Esophagus squamous epithelium (tissue), 4 donors: ENCODE data around the gene ARHGAP45.

ENCODE experiments used
- POLR2A ChIP-seq, 4 donors: fragments of 450-650 bp; IDR thresholded peaks; one replicate each; pipeline ENCODE4 v1.6.1; 2017; ENCODE audit warnings: antibody characterized with exemption in 4 of 4, mild to moderate bottlenecking in 4 of 4, moderate library complexity in 3 of 4
- TF ChIP-seq, protein P1 (sequence below), 6 experiments: fragments of 450-650 bp in 4 of 6; fragments of 200-600 bp in 2 of 6; sonication (generic) in 2 of 6; IDR thresholded peaks; one replicate each; pipeline ENCODE4 v1.5.1; 2016 to 2019; ENCODE audit warnings: antibody characterized with exemption in 6 of 6, mild to moderate bottlenecking in 4 of 6, moderate library complexity in 4 of 6

DNA sequence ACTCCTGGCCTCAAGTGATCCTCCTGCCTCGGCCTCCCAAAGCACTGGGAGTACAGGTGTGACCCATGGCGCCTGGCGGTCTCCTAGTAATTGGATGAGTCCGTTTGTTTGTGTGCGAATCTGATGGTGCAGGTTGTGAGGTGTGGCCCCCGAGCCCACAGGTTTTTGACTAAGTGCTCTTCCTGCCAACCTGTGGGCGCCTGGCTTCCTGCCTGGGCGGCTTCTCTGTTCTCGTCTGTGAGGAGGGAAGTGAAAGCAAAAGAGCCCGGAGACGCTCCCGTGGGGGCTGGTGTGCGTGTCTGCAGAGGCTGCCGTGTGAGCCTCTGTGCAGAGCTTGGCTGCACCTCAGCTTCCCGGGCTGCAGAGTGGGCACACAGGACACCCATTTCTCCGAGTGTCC is 10.0 kb downstream of the ARHGAP45 start:
- TF ChIP-seq, protein P1, sequence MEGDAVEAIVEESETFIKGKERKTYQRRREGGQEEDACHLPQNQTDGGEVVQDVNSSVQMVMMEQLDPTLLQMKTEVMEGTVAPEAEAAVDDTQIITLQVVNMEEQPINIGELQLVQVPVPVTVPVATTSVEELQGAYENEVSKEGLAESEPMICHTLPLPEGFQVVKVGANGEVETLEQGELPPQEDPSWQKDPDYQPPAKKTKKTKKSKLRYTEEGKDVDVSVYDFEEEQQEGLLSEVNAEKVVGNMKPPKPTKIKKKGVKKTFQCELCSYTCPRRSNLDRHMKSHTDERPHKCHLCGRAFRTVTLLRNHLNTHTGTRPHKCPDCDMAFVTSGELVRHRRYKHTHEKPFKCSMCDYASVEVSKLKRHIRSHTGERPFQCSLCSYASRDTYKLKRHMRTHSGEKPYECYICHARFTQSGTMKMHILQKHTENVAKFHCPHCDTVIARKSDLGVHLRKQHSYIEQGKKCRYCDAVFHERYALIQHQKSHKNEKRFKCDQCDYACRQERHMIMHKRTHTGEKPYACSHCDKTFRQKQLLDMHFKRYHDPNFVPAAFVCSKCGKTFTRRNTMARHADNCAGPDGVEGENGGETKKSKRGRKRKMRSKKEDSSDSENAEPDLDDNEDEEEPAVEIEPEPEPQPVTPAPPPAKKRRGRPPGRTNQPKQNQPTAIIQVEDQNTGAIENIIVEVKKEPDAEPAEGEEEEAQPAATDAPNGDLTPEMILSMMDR (IDR thresholded peaks at IDR 0.05), result no peak
- TF ChIP-seq POLR2A (IDR thresholded peaks at IDR 0.05), result no peak
